WTC11 (cell line): ENCODE measurements around the gene ALDH2.

Source experiments
- CTCF ChIP-seq: fragments of 200-600 bp; IDR thresholded peaks from 2 replicates; pipeline ENCODE4 v1.8.0; 2022; ENCODE audit warnings: antibody characterized with exemption
- FOXP4 ChIP-seq: sonication (generic); formaldehyde crosslinking; IDR thresholded peaks from 2 replicates; pipeline ENCODE4 v1.8.0; 2022; ENCODE audit warnings: mild to moderate bottlenecking, missing genetic modification reagents

GRCh38 chr12:111791507-111791906, 24.8 kb downstream of the ALDH2 start:
- no peak for TF ChIP-seq CTCF
- no peak for TF ChIP-seq FOXP4 (CRISPR knock-in tag)
